HG02678 (cell line): ENCODE measurements around the gene IGLL1.

Source experiments
- ATAC-seq: cut with Tn5 transposase; IDR thresholded peaks from one replicate; pipeline ENCODE4 v1.9.1; 2021; ENCODE audit warnings: mild to moderate bottlenecking, moderate library complexity; ENCODE audit not compliant: unreplicated experiment

The IGLL1 gene

DNA sequence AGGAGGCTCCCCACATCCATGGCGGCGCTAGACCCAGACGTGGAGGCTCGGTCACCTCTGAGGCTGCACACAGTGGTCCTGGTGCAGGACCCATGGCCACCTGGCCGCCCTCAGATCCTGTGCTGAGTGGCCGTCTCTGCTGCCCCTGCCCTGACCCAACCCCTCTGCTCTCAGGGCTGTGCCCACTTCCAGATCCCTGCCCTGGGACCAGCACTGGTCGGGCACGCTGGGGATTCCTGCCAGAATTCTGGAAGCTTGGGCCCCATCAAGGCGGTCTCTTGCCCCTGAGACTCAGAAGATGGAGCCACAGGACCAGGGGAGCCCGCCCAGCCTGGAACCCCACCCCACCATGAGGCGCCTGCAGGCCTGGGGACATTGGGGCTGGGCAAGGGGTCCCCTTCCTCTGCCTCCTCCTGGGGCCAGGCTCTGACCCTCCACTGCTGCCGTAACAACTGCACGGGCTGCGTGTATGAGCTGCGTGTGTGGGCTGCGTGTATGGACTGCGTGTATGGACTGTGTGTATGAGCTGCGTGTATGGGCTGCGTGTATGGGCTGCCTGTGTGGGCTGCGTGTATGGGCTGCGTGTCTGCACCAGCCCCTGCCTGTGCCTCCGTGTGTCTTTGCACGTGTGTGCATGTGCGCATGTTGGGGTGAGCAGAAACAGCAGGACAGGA, 48.7 kb downstream of the IGLL1 start:
- no peak for ATAC-seq

DNA sequence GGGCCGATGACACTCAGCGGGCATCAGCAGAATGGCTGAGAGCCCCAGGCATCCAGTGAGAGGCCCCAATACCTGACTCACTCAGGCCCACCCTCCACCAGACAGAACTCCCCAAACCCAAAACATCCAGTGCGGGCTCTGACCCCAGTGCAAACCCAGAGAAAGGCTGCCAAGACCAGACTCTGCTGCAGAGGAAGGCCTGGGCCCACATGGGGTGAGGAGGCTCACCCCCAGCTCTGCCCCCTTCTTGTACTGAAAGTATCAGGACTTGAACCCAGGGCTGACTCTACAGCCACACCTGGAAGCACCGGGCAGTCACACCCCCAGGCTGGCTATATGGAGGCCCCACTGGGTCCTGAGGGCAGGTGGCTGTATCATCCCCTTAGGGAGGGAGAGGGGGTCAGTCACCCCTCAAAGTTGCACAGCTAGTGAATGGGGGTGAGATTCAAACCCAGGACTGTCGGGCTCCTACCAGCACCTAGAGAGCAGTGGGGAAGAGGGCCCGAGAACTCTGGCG, 49.3 kb downstream of the IGLL1 start:
- no peak for ATAC-seq

DNA sequence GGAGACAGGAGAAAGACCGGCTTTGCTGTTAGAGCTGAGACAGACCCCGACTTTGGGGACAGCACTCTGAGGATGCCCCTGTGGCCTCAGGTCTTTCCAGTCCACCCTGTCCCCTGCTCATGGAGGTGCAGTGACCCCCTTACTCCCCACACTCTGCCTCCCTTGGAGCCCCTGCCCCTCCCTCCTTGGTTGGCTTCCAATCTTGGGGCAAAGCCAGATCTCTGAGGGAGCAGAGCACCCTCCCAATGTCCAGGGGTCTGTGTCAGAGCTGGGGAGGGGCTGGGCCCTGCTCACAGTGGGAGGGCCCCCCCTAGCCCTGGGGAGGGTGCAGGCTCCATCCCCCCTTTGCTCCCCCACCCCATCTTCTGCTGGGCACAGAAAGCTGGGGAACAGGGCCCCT, 50.0 kb downstream of the IGLL1 start:
- no peak for ATAC-seq

- no peak for ATAC-seq
Measured at GRCh38 chr22:23529166-23530103, 50.7 kb downstream of the IGLL1 start.

- no peak for ATAC-seq
Measured at GRCh38 chr22:23527971-23528740, 51.9 kb downstream of the IGLL1 start.

DNA sequence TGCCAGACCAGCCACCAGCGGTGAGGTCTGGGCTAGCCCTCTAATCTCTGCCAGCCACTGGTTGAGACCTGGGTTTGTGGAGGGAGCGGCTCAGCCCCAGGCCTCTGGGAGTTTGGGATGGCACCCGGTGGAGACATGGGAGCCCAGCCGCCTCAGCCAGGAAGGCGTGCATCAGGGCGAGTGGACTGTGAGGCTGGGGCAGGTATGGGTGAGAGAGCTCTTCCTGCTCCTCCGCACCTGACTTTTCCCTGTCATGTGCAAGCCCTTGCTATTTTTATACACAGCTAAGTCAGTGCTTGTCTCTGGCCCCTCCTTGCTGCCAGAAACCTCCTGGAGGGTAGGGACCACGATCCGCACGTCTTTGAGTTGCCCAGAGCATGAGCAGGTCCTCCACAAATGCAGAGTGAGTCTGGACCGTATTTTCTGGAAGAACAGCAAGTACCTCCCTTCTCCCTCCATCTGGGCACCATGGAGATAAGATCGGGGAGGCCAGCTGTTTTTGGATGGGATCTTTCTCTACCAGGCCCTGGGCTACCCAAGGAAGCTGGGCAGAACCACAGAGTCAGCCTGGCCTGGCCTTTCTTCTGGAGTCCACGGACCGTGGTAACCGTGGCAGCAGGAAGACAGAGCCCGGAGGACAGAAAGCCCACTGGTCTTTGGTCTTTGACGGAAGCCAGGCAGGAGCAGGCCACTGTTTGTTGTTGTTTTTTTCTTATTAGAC, 53.3 kb downstream of the IGLL1 start:
- ATAC-seq = no peak

DNA sequence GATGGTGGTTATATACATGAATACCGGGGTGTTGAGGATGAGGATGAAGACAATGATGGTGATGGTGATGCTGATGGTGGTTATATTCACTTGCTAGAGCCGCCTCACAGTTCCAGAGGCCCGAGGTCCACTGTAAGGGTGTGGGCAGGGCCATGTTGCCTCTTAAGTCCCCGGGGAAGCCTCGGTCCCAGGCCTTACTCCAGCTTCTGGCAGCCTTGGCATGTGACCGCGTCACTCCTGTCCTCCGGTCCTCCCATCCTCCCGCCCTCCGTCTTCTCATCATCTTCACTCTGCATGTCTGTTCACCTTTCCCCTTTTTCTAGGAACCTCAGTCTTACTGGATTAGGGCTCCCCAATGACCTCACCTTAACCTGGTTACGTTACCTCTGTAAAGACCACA, 54.6 kb downstream of the IGLL1 start:
- ATAC-seq = no peak

DNA sequence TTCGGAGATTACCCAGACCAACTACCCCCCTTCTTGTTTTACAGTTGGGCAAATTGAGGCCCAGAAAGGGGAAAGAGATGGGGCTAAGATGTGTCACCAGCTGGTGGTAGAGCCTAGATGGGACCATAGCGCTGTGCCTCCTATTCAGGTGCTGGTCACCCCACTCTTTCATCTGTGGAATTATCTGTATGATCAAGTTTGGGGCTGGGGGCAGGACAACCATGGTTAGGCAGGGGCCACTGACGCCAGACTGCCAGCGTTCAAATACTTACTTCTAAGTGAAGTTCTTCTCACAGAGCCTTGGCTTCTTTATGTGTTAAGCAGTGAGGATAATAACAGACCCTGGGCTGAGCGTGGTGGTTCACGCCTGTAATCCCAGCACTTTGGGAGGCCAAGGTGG, 55.9 kb downstream of the IGLL1 start:
- no peak for ATAC-seq

- ATAC-seq = no peak
Measured at GRCh38 chr22:23523713-23524112, 56.4 kb downstream of the IGLL1 start.
